ENCODE data around the gene ACTL6B. TPM values are rescaled to one million over a fixed set of nuclear protein-coding genes. Genes with fewer than 3 reads are reported as not detected.

Gene ACTL6B
- polyA plus RNA-seq, 1 of the 3 experiments (the other 2 are of a cell fraction) = 0.67 TPM

- TF ChIP-seq POLR2AphosphoS5 (IDR thresholded peaks at IDR 0.05; ENCODE audit: low read depth, low read length) (no peak), CTCF (IDR thresholded peaks at IDR 0.05) (no peak), TCF12 (IDR thresholded peaks at IDR 0.05) (no peak)
- Histone ChIP-seq H2AFZ (ENCODE audit: low read depth) (no peak overlapping the region), H3K4me1 (ENCODE audit: control insufficient read depth in 1 of 2, insufficient read depth in 2 of 2, low read depth in 1 of 2, low read length in 1 of 2) (no peaks in the 10 kb centered on the region), H3K4me2 (no peak overlapping the region), H4K20me1 (ENCODE audit: insufficient read depth) (no peaks in the 10 kb centered on the region), H3K36me3 (replicated peaks in 1 of 2; ENCODE audit: control insufficient read depth in 1 of 2, insufficient read depth in 2 of 2, low read length in 1 of 2) (no peaks in the 10 kb centered on the region), H3K27ac (ENCODE audit: low read depth in 2 of 2, low read length in 1 of 2) (no peak overlapping the region), H3K9me2 (no peaks in the 10 kb centered on the region), H3K79me2 (ENCODE audit: insufficient read depth) (no peaks in the 10 kb centered on the region), H3K9ac (no peak overlapping the region), H3K4me3 (ENCODE audit: low read depth in 2 of 2, low read length in 1 of 2) (no peak overlapping the region), H3F3A (replicated peaks; ENCODE audit: insufficient read depth) (peaks cover 18% of the 10 kb centered on the region), H3K27me3 (ENCODE audit: insufficient read depth) (peaks cover 13% of the 10 kb centered on the region; the same call in 1 of the 2 replicates), H3K9me3 (no peaks in the 10 kb centered on the region)
- 27% methylated on average over 6 of the region's 6 CpGs for WGBS (ENCODE audit: low lambda C conversion rate)
- ChIA-PET CTCF (interaction anchor here (0.7 to 5.0 kb wide), 5 partner anchors 26 to 153 kb away, joined by 3 to 23 read pairs (median 4); partner anchors contain the start of gene SLC12A9), POLR2A (no interaction called here)
- no peak for DNase-seq
These were observed 42.8 kb upstream of the ACTL6B start for GRCh38 chr7:100699018-100699417.

GRCh38 chr7:100696123-100696521, 39.9 kb upstream of the ACTL6B start:
- H3K27ac ChIP-seq (ENCODE audit: low read depth in 2 of 2, low read length in 1 of 2) = no peak overlapping the region
- no peak overlapping the region for H3K9ac ChIP-seq
- H3K9me3 ChIP-seq = no peaks in the 10 kb centered on the region
- no peak overlapping the region for H2AFZ ChIP-seq (ENCODE audit: low read depth)
- no peak overlapping the region for H3K4me2 ChIP-seq
- H3K9me2 ChIP-seq = no peaks in the 10 kb centered on the region
- peaks cover 25% of the 10 kb centered on the region for H3K79me2 ChIP-seq (ENCODE audit: insufficient read depth)
- peaks cover 29% of the 10 kb centered on the region for H3F3A ChIP-seq (replicated peaks; ENCODE audit: insufficient read depth)
- CTCF ChIA-PET = interaction anchor here (2.2 to 11.0 kb wide), 5 partner anchors 8 to 156 kb away, joined by 7 to 227 read pairs (median 108); partner anchors contain the start of genes POP7 and SLC12A9
- WGBS (ENCODE audit: low lambda C conversion rate) = 59% methylated on average over 6 of the region's 6 CpGs
- H3K4me3 ChIP-seq (ENCODE audit: low read depth in 2 of 2, low read length in 1 of 2) = no peak overlapping the region
- no peak for TF ChIP-seq SMC3 (IDR thresholded peaks at IDR 0.05; ENCODE audit: low read depth, low read length)
- peaks cover 0 to under 1% of the 10 kb centered on the region in 2 experiments for H3K36me3 ChIP-seq (replicated peaks in 1 of 2; ENCODE audit: control insufficient read depth in 1 of 2, insufficient read depth in 2 of 2, low read length in 1 of 2)
- peaks cover 23% of the 10 kb centered on the region for H4K20me1 ChIP-seq (ENCODE audit: insufficient read depth)
- DNase-seq = no peak
- H3K27me3 ChIP-seq (ENCODE audit: insufficient read depth) = peaks cover 11% of the 10 kb centered on the region; the same call in 1 of the 2 replicates
- peaks cover 18% of the 10 kb centered on the region in 2 experiments for H3K4me1 ChIP-seq (ENCODE audit: control insufficient read depth in 1 of 2, insufficient read depth in 2 of 2, low read depth in 1 of 2, low read length in 1 of 2)
- POLR2A ChIA-PET = interaction anchor here (0.9 kb wide), 1 partner anchor 10 kb away, joined by 5 read pairs; the partner anchor contains the start of gene POP7

GRCh38 chr7:100694098-100694745, 38.0 kb upstream of the ACTL6B start, which contains the start of gene GIGYF1:
GIGYF1 (minus strand) TSS chr7:100694250; CDS start chr7:100688238, 6,012 bp downstream.
- ChIA-PET POLR2A (interaction anchor here (0.6 to 2.9 kb wide), 6 partner anchors 11 to 82 kb away, joined by 3 to 14 read pairs (median 6); partner anchors contain the start of genes MOSPD3 and POP7), CTCF (interaction anchor here (1.3 to 11.0 kb wide), 11 partner anchors 9 to 211 kb away, joined by 5 to 227 read pairs (median 25); partner anchors contain the start of genes FBXO24, LRCH4, MOSPD3 and NYAP1)
- peak within 1 kb of the TSS; percentile 32 to 60; a peak in 3 of 4 replicates for H3K27ac ChIP-seq (ENCODE audit: low read depth in 2 of 2, low read length in 1 of 2)
- peaks cover 2% of the 10 kb centered on the region; the same call in 1 of the 2 replicates for H3K27me3 ChIP-seq (ENCODE audit: insufficient read depth)
- H2AFZ ChIP-seq (ENCODE audit: low read depth) = peak within 1 kb of the TSS; percentile 87
- no peaks in the 10 kb centered on the region for H3K9me2 ChIP-seq
- DNase-seq = peak; percentile 100
- H3K9me3 ChIP-seq = no peaks in the 10 kb centered on the region
- peak within 1 kb of the TSS; percentile 66 to 87 for H3K4me3 ChIP-seq (ENCODE audit: low read depth in 2 of 2, low read length in 1 of 2)
- peaks cover 18 to 23% of the 10 kb centered on the region in 2 experiments for H3K4me1 ChIP-seq (ENCODE audit: control insufficient read depth in 1 of 2, insufficient read depth in 2 of 2, low read depth in 1 of 2, low read length in 1 of 2)
- H3K36me3 ChIP-seq (replicated peaks in 1 of 2; ENCODE audit: control insufficient read depth in 1 of 2, insufficient read depth in 2 of 2, low read length in 1 of 2) = peaks cover 3% of the 10 kb centered on the region in 2 experiments
- H3F3A ChIP-seq (replicated peaks; ENCODE audit: insufficient read depth) = peaks cover 29% of the 10 kb centered on the region
- peaks cover 44% of the 10 kb centered on the region for H3K79me2 ChIP-seq (ENCODE audit: insufficient read depth)
- WGBS (ENCODE audit: low lambda C conversion rate) = 3% methylated on average over 25 of the region's 102 CpGs
- H3K4me2 ChIP-seq = peak within 1 kb of the TSS; percentile 99
- peak within 1 kb of the TSS; percentile 92 for H3K9ac ChIP-seq
- peaks cover 42% of the 10 kb centered on the region for H4K20me1 ChIP-seq (ENCODE audit: insufficient read depth)
- TF ChIP-seq PBX3 (IDR thresholded peaks at IDR 0.05) = no peak
- no peak; the same call in 1 of the 2 replicates for TF ChIP-seq USF2 (IDR thresholded peaks at IDR 0.05; ENCODE audit: borderline replicate concordance, low read depth, low read length)
- peak; percentile 80 for TF ChIP-seq YY1 (IDR thresholded peaks at IDR 0.05; ENCODE audit: low read depth)
- TF ChIP-seq RAD21 (IDR thresholded peaks at IDR 0.05; ENCODE audit: low read length) = no peak
- peak; percentile 51; the same call in 1 of the 2 replicates for TF ChIP-seq TAF1 (IDR thresholded peaks at IDR 0.05; ENCODE audit: borderline replicate concordance, low read depth, low read length)
- peak; percentile 93 for TF ChIP-seq USF1 (IDR thresholded peaks at IDR 0.05; ENCODE audit: borderline replicate concordance, low read depth)
- TF ChIP-seq MAX (IDR thresholded peaks at IDR 0.05; ENCODE audit: low read depth) = peak; percentile 88
